Duodenal mucosa (tissue), 2 donors: ENCODE results near the gene IPO11.
"Not testable (repeated sequence)": the region's sequence is repeated elsewhere in the genome, so short reads cannot be mapped to it uniquely, and the experiment has no call there.

Experiments used
- H3K27ac ChIP-seq: one replicate; pipeline ENCODE4 v1.7.0; 2013; ENCODE audit warnings: low read depth, low read length
- H3K27me3 ChIP-seq, 2 donors: one replicate each; pipeline ENCODE4 v1.7.0; 2013; ENCODE audit warnings: low read length in 2 of 2, control low read depth in 1 of 2; ENCODE audit not compliant: insufficient read depth in 2 of 2, control insufficient read depth in 1 of 2
- H3K36me3 ChIP-seq, 2 donors: one replicate each; pipeline ENCODE4 v1.7.0; 2013; ENCODE audit warnings: low read length in 2 of 2, control low read depth in 1 of 2; ENCODE audit not compliant: insufficient read depth in 2 of 2, control insufficient read depth in 1 of 2
- H3K4me1 ChIP-seq, 2 donors: one replicate each; pipeline ENCODE4 v1.7.0; 2013; ENCODE audit warnings: low read length in 2 of 2, control low read depth in 1 of 2; ENCODE audit not compliant: insufficient read depth in 2 of 2, control insufficient read depth in 1 of 2
- H3K4me3 ChIP-seq, 2 donors: one replicate each; pipeline ENCODE4 v1.7.0; 2013; ENCODE audit warnings: low read length in 2 of 2, low read depth in 1 of 2
- H3K9ac ChIP-seq, 2 donors: one replicate each; pipeline ENCODE4 v1.7.0; 2013; ENCODE audit warnings: low read length in 2 of 2, low read depth in 1 of 2
- H3K9me3 ChIP-seq, 2 donors: one replicate each; pipeline ENCODE4 v1.7.0; 2013; ENCODE audit warnings: low read length in 2 of 2, control low read depth in 1 of 2; ENCODE audit not compliant: control insufficient read depth in 1 of 2

The IPO11 gene

DNA sequence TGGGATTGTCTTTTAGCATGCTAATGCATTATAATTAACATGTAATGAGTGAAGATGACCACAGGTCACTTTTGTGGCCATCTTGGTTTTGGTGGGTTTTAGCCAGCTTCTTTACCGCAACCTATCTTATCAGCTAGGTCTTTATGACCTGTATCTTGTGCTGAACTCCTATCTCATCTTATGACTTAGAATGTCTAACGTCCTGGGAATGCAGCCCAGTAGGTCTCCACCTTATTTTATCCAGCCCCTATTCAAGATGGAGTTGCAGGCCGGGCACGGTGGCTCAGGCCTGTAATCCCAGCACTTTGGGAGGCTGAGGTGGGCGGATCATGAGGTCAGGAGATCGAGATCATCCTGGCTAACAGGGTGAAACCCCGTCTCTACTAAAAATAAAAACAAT is 211.9 kb downstream of the IPO11 start:
- H3K27ac ChIP-seq, H3K4me3 ChIP-seq, H3K9me3 ChIP-seq, H3K27me3 ChIP-seq, H3K9ac ChIP-seq, H3K4me1 ChIP-seq, H3K36me3 ChIP-seq: not testable (repeated sequence)

DNA sequence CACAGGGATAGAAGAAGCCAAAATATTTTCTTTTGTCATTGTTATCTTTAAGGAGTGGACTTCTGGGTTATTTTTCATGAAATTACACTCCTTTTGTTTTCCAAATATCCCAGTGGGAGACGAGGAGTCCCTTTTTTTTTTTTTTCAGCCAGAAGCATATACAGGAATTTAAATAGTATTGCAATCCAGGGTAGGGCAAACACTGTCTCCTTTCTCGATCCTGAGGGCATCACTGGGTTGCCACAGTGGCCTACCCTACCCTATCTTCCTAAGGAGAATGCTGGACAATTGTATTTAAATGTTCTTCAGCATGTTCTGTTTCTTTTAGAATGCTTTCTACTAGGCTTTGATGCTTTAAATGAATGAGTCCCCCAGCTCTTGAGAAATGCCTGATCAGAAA is 214.0 kb downstream of the IPO11 start:
- H3K9ac ChIP-seq = no peak overlapping the region
- H3K9me3 ChIP-seq = no peaks in the 10 kb centered on the region
- no peak overlapping the region for H3K27ac ChIP-seq
- peaks cover 3 to 5% of the 10 kb centered on the region in 2 donors for H3K36me3 ChIP-seq
- H3K4me3 ChIP-seq = no peak overlapping the region
- H3K27me3 ChIP-seq = no peaks in the 10 kb centered on the region
- no peaks in the 10 kb centered on the region for H3K4me1 ChIP-seq

DNA sequence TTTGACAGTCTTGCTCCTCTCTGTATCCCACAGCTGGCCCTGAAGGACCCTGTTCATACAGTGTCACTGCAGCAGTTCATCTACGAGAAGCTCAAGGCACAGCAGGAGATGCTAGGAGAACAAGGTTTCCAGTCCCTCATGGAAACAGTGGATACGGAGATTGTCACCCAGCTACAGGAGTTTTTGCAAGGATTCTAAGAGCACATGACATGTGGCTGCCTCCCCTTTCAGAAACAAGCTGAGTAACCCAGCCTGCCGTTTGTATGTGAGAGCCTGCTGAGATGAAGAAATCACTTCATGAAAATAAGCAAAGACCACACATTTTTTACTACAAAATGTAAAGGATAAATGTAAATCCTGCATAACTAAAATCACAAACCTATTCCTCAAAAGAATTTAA is 214.6 kb downstream of the IPO11 start:
- Histone ChIP-seq H3K4me3 (no peak overlapping the region), H3K9me3 (no peaks in the 10 kb centered on the region), H3K36me3 (peaks cover 3 to 5% of the 10 kb centered on the region in 2 donors), H3K27me3 (no peaks in the 10 kb centered on the region), H3K4me1 (no peaks in the 10 kb centered on the region), H3K27ac (no peak overlapping the region), H3K9ac (no peak overlapping the region)

DNA sequence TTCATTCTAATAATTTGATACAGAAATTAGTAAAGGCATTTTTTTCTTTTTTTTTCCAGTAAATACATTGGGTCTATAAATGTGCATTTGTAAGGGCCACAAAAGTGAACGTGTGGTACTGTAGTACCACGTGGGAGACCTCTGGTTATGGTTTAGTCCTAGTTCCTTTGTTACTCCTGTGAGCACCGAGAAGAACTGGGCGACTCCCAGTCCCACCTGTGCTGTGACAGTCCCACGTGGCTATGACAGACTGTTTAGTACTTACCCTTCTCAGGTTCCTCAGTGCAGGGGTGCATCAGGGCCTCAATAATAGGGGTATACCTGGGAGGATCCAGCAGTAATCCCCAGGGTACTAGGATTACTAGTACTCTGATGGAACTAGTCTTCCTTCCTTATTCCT is 215.3 kb downstream of the IPO11 start:
- Histone ChIP-seq H3K27me3 (no peaks in the 10 kb centered on the region), H3K9me3 (no peaks in the 10 kb centered on the region), H3K27ac (no peak overlapping the region), H3K9ac (no peak overlapping the region), H3K36me3 (peaks cover 3 to 5% of the 10 kb centered on the region in 2 donors), H3K4me1 (no peaks in the 10 kb centered on the region), H3K4me3 (no peak overlapping the region)

DNA sequence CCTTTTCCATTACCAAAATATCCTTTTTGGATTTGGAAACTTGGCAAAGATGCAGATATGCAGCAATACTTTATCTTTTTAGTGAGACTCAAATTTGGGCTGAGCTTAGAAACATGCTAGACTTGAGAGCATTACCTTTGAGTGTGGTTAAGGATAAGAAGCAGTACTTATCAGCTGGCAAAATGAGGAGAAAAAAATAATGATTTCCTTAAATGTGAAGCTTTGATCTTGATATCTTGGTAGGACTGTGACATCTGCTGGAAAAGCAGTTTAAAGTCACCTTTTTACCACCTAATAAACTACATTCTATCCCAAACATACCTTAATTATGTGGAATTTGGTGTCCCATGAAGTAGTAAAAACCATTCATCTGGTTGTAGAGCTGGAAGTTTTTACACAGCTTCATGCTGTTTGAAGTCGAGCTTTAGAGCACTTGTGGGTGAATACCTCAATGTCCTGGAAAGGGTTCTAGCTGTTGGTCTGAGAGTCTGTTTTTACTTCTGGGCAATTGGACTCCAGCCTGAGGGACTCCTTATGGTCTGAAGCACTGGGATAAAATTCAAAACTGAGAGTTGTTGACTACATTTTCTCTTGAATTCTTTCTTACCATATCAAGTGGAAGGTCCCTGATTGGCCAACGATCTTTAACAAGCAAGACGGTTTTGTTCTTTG is 219.5 kb downstream of the IPO11 start:
- no peaks in the 10 kb centered on the region for H3K9me3 ChIP-seq
- H3K27me3 ChIP-seq = no peaks in the 10 kb centered on the region
- no peaks in the 10 kb centered on the region for H3K4me1 ChIP-seq

DNA sequence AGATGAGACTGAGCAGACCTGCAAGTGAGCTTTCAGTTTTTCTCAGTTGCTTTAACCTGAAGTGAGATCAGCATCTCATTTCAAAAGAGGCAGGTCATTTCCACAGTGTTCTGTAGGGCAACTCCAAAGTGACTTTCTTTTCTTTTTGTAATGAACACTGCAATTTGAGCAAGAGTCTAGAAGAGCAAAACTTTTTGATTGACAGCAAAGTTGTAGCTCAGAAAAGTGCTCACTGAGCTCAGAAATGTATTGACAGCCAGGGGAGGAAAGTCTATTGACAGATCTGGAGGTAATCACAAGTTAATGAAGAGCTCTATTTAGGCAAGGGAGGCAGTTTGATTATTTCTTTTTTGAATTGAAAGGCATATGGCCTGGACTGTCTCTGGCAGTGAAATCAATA is 220.7 kb downstream of the IPO11 start:
- Histone ChIP-seq H3K36me3 (peaks cover 0 to 3% of the 10 kb centered on the region in 2 donors), H3K9me3 (no peaks in the 10 kb centered on the region), H3K27ac (no peak overlapping the region), H3K27me3 (no peaks in the 10 kb centered on the region), H3K4me1 (no peaks in the 10 kb centered on the region), H3K9ac (no peak overlapping the region), H3K4me3 (no peak overlapping the region)

More for the DNA sequence above, 219.5 kb downstream of the IPO11 start:
- Histone ChIP-seq H3K36me3 (peaks cover 2 to 3% of the 10 kb centered on the region in 2 donors), H3K27ac (no peak overlapping the region), H3K9ac (no peak overlapping the region), H3K4me3 (no peak overlapping the region)

DNA sequence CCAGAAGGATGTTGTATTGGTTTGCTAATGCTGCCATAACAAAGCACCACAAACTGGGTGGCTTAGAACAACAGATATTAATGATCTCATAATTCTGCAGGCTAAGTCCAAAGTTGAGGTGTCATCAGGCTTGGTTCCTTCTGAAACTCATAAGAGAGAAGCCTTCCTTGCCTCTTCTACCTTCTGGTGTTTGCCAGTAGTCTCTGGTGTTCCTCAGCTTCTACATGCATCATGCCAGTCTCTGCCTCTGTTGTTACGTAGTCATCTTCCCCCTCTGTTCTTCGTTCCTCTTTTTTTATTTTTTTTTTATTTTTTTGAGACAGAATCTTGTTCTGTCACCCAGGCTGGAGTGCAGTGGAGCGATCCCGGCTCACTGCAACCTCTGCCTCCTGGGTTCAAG is 227.9 kb downstream of the IPO11 start:
- Histone ChIP-seq H3K27me3 (no peaks in the 10 kb centered on the region), H3K4me3 (no peak overlapping the region), H3K9ac (no peak overlapping the region), H3K4me1 (no peaks in the 10 kb centered on the region), H3K9me3 (no peaks in the 10 kb centered on the region), H3K27ac (no peak overlapping the region), H3K36me3 (no peaks in the 10 kb centered on the region)

DNA sequence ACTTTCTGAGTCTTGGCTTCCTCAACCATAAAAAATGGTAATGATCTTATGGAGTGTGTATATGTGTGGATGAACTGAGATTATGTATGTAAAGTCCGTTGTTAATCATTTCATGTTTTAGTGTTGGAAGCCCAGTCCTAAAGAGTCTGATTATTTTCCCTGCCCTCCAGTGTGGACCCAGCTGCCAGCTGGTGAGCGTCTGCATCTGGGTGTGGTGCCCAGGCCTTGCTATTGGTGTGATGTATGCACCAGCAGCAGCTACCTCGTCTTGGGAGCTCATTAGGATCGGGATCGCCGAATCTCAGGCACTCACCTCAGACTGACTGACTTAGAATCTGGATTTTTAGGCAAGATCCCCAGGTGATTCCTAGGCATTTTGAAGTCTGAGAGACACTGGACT is 229.9 kb downstream of the IPO11 start:
- Histone ChIP-seq H3K27ac (no peak overlapping the region), H3K27me3 (no peaks in the 10 kb centered on the region), H3K4me1 (no peaks in the 10 kb centered on the region), H3K36me3 (no peaks in the 10 kb centered on the region), H3K9ac (no peak overlapping the region), H3K4me3 (no peak overlapping the region), H3K9me3 (no peaks in the 10 kb centered on the region)

DNA sequence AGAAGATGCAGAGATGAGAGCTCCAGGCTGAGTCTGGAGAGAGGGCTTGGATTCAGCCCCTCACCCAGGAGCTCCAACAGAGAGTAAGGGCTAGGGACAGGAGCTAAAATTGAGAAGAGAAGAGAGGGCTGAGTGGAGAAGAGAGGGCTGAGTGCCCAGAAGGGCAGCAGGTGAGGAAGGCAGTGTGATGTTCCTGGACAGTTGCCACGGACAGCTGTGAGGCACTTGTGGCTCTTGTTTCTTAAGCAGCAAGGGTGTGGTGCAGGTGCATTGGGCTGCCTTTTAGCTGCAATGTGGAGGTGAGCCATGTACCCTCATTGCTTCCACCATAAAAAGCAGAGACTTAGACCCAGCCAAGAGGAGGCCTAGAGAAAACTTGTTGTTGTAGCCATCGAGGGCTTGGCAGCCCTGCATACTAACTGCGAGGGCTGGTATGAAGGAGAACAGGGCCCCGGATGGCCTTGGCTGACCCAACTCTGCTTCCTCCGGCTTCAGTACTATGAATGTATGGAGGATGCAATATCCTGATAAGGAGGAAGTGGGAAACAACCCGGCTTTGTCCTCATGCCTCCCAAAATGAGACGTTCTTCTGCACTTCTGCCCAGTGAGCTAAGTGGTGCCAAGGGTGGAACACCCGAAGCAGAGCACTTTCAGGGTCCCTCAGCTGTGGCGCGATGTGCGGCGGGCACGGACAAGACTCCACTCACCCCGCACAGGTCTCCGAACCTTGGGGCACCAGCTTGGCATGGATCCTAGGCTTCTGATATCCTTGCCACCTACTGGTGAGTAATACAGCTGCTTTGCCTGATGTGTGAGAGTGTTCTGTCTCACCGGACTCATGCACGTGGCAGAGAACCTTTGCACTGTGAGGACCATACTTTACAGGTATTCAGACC is 231.2 kb downstream of the IPO11 start:
- Histone ChIP-seq H3K27me3 (no peaks in the 10 kb centered on the region), H3K36me3 (no peaks in the 10 kb centered on the region)

DNA sequence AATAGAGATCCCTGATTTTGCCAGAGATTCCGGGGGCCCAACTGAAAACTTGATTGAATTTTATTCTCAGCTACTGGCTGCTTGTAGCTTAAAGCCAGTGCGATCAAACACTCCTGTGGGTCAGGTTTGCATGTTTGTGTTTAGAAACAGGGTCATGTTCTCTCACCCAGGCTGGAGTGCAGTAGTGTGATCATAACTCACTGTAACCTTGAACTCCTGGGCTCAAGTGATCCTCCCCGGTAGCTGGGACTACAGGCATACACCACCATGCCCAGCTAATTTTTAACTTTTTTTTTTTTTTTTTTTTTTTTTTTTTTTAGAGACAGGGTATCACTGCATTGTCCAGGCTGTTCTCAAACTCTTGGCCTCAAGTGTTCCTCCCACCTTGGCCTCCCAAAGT is 232.7 kb downstream of the IPO11 start:
- no peaks in the 10 kb centered on the region for H3K27me3 ChIP-seq
- H3K4me3 ChIP-seq = no peak overlapping the region
- H3K9ac ChIP-seq = no peak overlapping the region
- H3K36me3 ChIP-seq = no peaks in the 10 kb centered on the region
- H3K4me1 ChIP-seq = no peaks in the 10 kb centered on the region
- H3K9me3 ChIP-seq = no peaks in the 10 kb centered on the region
- no peak overlapping the region for H3K27ac ChIP-seq

More for the DNA sequence above, 231.2 kb downstream of the IPO11 start:
- H3K9me3 ChIP-seq = no peaks in the 10 kb centered on the region
- no peak overlapping the region for H3K27ac ChIP-seq
- no peaks in the 10 kb centered on the region for H3K4me1 ChIP-seq
- no peak overlapping the region for H3K4me3 ChIP-seq
- H3K9ac ChIP-seq = no peak overlapping the region
